ENCODE measurements around the gene CHIA.

The CHIA gene

GRCh38 chr1:111366256-111366655, 75.6 kb downstream of the CHIA start:
- Histone ChIP-seq H2AFZ (ENCODE audit: low read depth) (no peak overlapping the region), H4K20me1 (ENCODE audit: insufficient read depth) (no peaks in the 10 kb centered on the region), H3K4me3 (IDR thresholded peaks at IDR 0.05; ENCODE audit: insufficient read depth, low read depth, low read length) (no peak overlapping the region), H3K27me3 (ENCODE audit: insufficient read depth, low read depth) (no peaks in the 10 kb centered on the region), H3K27ac (no peak overlapping the region), H3K4me2 (no peak overlapping the region), H3K9ac (no peak overlapping the region), H3K36me3 (ENCODE audit: insufficient read depth) (no peaks in the 10 kb centered on the region), H3K79me2 (ENCODE audit: insufficient read depth, low read depth) (no peaks in the 10 kb centered on the region), H3K4me1 (ENCODE audit: low read depth, poor library complexity, severe bottlenecking) (no peaks in the 10 kb centered on the region)
- no peak for TF ChIP-seq CTCF (conservative IDR thresholded peaks at IDR 0.05; ENCODE audit: low read depth, low read length)

- Histone ChIP-seq H3K27ac (no peak overlapping the region), H3K4me2 (no peak overlapping the region), H3K27me3 (ENCODE audit: insufficient read depth, low read depth) (no peaks in the 10 kb centered on the region), H3K4me3 (IDR thresholded peaks at IDR 0.05; ENCODE audit: insufficient read depth, low read depth, low read length) (no peak overlapping the region), H2AFZ (ENCODE audit: low read depth) (no peak overlapping the region), H3K79me2 (ENCODE audit: insufficient read depth, low read depth) (no peaks in the 10 kb centered on the region), H4K20me1 (ENCODE audit: insufficient read depth) (no peaks in the 10 kb centered on the region), H3K36me3 (ENCODE audit: insufficient read depth) (no peaks in the 10 kb centered on the region), H3K9ac (no peak overlapping the region), H3K4me1 (ENCODE audit: low read depth, poor library complexity, severe bottlenecking) (no peaks in the 10 kb centered on the region)
- no peak for TF ChIP-seq CTCF (conservative IDR thresholded peaks at IDR 0.05; ENCODE audit: low read depth, low read length)
Measured at GRCh38 chr1:111369177-111369576, 78.5 kb downstream of the CHIA start.

GRCh38 chr1:111369645-111370044, 79.0 kb downstream of the CHIA start:
- Histone ChIP-seq H3K27ac (no peak overlapping the region), H3K27me3 (ENCODE audit: insufficient read depth, low read depth) (no peaks in the 10 kb centered on the region), H3K4me2 (no peak overlapping the region), H3K4me3 (IDR thresholded peaks at IDR 0.05; ENCODE audit: insufficient read depth, low read depth, low read length) (no peak overlapping the region), H3K9ac (no peak overlapping the region), H4K20me1 (ENCODE audit: insufficient read depth) (no peaks in the 10 kb centered on the region), H3K4me1 (ENCODE audit: low read depth, poor library complexity, severe bottlenecking) (no peaks in the 10 kb centered on the region), H3K79me2 (ENCODE audit: insufficient read depth, low read depth) (no peaks in the 10 kb centered on the region), H2AFZ (ENCODE audit: low read depth) (no peak overlapping the region), H3K36me3 (ENCODE audit: insufficient read depth) (no peaks in the 10 kb centered on the region)
- no peak for TF ChIP-seq CTCF (conservative IDR thresholded peaks at IDR 0.05; ENCODE audit: low read depth, low read length)
